ENCODE results near the gene SKAP1. TPM values are rescaled to one million over a fixed set of nuclear protein-coding genes. Genes with fewer than 3 reads are reported as not detected.
"Not testable (repeated sequence)": the region's sequence is repeated elsewhere in the genome, so short reads cannot be mapped to it uniquely, and the experiment has no call there.

The SKAP1 gene
- total RNA-seq, 1 donor from 2014 or later = not detected

DNA sequence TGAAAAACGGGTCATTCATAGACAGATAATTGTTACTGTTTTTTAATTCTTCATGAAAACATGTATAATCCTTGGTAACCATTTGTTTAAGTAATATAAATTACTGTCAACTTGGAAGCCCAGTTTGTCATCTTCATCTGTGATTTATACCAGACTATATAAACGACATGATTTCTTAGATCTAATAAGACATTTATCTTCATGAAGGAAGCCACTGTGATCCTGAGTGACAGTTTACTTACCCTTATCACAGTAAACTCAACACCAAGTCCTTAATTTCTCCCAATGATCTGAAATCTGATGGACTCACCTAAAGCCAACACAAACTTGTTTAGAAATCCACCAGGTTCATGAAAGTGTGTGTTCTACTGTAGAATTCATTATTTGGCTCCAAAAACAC lies 91.3 kb downstream of the SKAP1 start:
- H3K4me3 ChIP-seq (ENCODE audit: low read depth, low read length) = no peak overlapping the region
- no peak for FAIRE-seq
- no peak for DNase-seq (ENCODE audit: low read depth)
- H3K36me3 ChIP-seq (ENCODE audit: control insufficient read depth, insufficient read depth, low read length) = no peaks in the 10 kb centered on the region
- TF ChIP-seq, protein P1, sequence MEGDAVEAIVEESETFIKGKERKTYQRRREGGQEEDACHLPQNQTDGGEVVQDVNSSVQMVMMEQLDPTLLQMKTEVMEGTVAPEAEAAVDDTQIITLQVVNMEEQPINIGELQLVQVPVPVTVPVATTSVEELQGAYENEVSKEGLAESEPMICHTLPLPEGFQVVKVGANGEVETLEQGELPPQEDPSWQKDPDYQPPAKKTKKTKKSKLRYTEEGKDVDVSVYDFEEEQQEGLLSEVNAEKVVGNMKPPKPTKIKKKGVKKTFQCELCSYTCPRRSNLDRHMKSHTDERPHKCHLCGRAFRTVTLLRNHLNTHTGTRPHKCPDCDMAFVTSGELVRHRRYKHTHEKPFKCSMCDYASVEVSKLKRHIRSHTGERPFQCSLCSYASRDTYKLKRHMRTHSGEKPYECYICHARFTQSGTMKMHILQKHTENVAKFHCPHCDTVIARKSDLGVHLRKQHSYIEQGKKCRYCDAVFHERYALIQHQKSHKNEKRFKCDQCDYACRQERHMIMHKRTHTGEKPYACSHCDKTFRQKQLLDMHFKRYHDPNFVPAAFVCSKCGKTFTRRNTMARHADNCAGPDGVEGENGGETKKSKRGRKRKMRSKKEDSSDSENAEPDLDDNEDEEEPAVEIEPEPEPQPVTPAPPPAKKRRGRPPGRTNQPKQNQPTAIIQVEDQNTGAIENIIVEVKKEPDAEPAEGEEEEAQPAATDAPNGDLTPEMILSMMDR (IDR thresholded peaks at IDR 0.05; ENCODE audit: insufficient read depth, low read length, severe bottlenecking) = no peak
- H3K27me3 ChIP-seq (ENCODE audit: control insufficient read depth, insufficient read depth, low read length) = peaks cover 7% of the 10 kb centered on the region

DNA sequence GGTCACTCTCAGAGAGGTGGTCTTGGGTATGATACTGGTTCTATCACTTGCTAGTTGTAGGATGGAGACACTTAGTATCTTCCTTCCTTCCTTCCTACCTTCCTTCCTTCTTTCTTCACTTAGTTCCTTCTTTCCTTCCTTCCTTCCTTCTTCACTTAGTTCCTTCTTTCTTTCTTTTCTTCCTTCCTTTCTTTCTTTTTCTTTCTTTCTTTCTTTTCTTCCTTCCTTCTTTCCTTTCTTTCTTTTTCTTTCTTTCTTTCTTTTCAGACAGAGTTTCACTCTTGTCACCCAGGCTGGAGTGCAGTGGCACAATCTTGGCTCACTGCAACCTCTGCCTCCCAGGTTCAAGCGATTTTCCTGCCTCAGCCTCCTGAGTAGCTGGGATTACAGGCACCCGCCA lies 92.1 kb downstream of the SKAP1 start:
- H3K36me3 ChIP-seq (ENCODE audit: control insufficient read depth, insufficient read depth, low read length); H3K4me3 ChIP-seq (ENCODE audit: low read depth, low read length); DNase-seq (ENCODE audit: low read depth); H3K27me3 ChIP-seq (ENCODE audit: control insufficient read depth, insufficient read depth, low read length); FAIRE-seq: not testable (repeated sequence)

DNA sequence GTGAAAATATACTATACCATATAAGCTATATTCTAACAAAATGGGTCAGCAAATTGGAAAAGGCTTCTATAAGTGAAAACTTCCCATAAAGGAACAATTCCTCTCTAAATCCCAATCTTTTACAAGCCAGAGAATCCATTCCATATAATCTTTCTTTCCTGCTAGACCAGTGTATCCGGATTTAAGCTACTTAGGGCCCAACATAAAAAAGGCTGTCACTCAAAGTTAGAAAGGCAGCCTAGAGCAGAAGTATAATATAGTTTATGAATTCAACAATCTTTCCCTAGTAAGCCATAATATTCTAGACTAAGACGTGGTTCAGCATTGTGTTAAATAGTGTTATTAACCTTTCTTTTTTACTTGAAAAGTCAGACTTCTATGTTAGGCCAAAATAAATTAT lies 93.0 kb downstream of the SKAP1 start:
- TF ChIP-seq, protein P1 (IDR thresholded peaks at IDR 0.05; ENCODE audit: insufficient read depth, low read length, severe bottlenecking) = no peak
- H3K27me3 ChIP-seq (ENCODE audit: control insufficient read depth, insufficient read depth, low read length) = peaks cover 6% of the 10 kb centered on the region
- FAIRE-seq (no peak), DNase-seq (ENCODE audit: low read depth) (no peak)
- no peaks in the 10 kb centered on the region for H3K36me3 ChIP-seq (ENCODE audit: control insufficient read depth, insufficient read depth, low read length)
- no peak overlapping the region for H3K4me3 ChIP-seq (ENCODE audit: low read depth, low read length)

DNA sequence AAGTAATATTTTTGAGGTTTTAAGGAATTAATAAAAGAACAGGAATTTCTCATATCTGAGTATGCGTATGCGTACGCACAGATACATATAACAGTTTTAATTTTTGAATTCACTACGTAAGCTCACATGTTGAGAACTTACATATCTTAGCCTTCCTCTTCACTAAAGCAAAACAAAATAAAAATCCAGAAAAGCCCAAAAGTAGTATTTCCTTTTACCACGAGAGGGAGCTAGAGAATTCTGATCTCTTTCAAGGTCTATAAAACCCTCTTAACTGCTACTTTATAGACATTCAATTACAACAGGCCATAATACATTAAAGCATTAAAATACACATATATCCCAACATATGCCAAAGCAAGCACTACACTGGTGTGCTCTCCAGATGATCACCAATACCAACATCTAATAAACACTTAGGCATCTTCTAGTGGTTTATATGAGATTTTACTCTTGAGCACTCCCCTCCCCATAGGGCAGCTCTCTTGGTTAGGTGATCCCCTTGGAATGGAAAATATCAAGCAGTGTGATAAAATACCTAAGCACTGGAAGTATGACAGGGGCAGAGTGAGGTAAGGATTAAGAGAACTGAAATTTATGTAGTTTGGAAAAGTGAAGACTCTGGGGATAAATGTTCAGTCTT lies 94.0 kb downstream of the SKAP1 start:
- Histone ChIP-seq H3K4me3 (ENCODE audit: low read depth, low read length) (no peak overlapping the region), H3K36me3 (ENCODE audit: control insufficient read depth, insufficient read depth, low read length) (no peaks in the 10 kb centered on the region), H3K27me3 (ENCODE audit: control insufficient read depth, insufficient read depth, low read length) (peaks cover 6% of the 10 kb centered on the region)
- FAIRE-seq (no peak), DNase-seq (ENCODE audit: low read depth) (peak; percentile 61)
- TF ChIP-seq, protein P1 (IDR thresholded peaks at IDR 0.05; ENCODE audit: insufficient read depth, low read length, severe bottlenecking) = peak; percentile 53

DNA sequence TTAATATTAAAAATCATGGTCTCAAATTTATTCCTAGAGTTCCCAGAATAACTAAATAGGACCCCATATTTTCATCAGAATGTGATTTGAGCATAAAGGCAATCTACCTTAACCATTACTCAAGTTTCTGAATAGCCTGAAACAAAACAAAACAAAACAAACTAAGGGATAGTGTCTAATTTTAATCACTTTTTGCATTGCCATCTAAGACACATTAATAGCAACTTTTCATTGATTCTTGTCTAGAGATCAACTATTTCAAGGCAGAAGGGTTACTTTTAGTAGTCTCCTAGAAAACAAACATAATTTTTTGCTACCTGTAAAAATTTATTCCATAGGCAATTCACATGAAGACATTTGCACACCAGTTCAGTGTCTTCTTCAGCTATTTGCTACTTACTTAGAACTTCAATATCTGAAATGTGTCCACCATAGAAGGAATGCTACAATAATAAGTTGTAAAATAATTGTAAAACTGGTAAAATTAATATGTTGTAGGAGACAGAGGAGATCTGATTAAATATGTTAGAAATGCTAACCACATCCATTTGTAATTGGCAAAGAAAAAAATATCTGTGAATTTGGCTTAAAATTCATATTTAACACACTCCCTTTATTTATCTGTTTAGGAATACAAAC lies 94.7 kb downstream of the SKAP1 start:
- FAIRE-seq (no peak), DNase-seq (ENCODE audit: low read depth) (no peak)
- TF ChIP-seq, protein P1 (IDR thresholded peaks at IDR 0.05; ENCODE audit: insufficient read depth, low read length, severe bottlenecking) = no peak
- no peak overlapping the region for H3K4me3 ChIP-seq (ENCODE audit: low read depth, low read length)
- no peaks in the 10 kb centered on the region for H3K36me3 ChIP-seq (ENCODE audit: control insufficient read depth, insufficient read depth, low read length)
- H3K27me3 ChIP-seq (ENCODE audit: control insufficient read depth, insufficient read depth, low read length) = peaks cover 9% of the 10 kb centered on the region

DNA sequence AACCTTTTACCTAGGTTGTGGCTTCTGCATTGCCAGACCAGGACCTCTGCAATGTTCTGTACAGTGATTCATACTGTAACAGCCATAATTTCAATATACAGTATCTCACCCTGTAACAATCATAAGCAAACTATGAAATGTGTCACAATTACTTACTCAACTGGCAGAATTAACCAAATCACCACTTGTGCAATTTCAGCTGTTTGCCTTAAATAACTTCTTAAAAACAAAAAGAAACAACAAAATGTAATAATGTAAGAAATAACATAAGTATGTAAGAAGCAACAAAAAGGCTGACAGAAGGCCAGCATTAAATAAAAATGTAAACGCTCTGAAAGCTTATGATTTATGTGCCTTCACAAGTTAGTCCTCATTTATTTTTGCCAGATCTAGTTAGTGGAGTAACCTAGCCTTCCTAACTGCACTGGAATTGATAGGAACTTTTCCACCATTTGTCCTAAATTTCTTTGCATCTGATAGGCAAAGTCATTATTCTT lies 96.9 kb downstream of the SKAP1 start:
- H3K27me3 ChIP-seq (ENCODE audit: control insufficient read depth, insufficient read depth, low read length) = peaks cover 9% of the 10 kb centered on the region
- FAIRE-seq (no peak), DNase-seq (ENCODE audit: low read depth) (peak; percentile 83)
- no peaks in the 10 kb centered on the region for H3K36me3 ChIP-seq (ENCODE audit: control insufficient read depth, insufficient read depth, low read length)
- H3K4me3 ChIP-seq (ENCODE audit: low read depth, low read length) = no peak overlapping the region
- TF ChIP-seq, protein P1 (IDR thresholded peaks at IDR 0.05; ENCODE audit: insufficient read depth, low read length, severe bottlenecking) = no peak

All from bronchial epithelial cell (primary cell).